Mesenchymal stem cell (in vitro differentiated cells and primary cell): ENCODE data around the gene MARCHF3.
A peak's percentile ranks its signal among the peaks of the same experiment; 100 is the strongest.

Experiments
- DNase-seq: peaks from one replicate; pipeline ENCODE4 v3.0.0-alpha.2; 2013
- H2AFZ ChIP-seq: one replicate; pipeline ENCODE4 v1.6.1; 2013; ENCODE audit warnings: low read depth, mild to moderate bottlenecking, control low read depth, inconsistent platforms, low read length, moderate library complexity
- H2AK5ac ChIP-seq: 2 replicates; pipeline ENCODE4 v1.6.1; 2013; ENCODE audit warnings: low read length, moderate library complexity, mild to moderate bottlenecking, inconsistent platforms; ENCODE audit not compliant: severe bottlenecking
- H2BK120ac ChIP-seq: one replicate; pipeline ENCODE4 v1.6.1; 2013; ENCODE audit warnings: low read depth, mild to moderate bottlenecking, inconsistent platforms, low read length, moderate library complexity
- H2BK12ac ChIP-seq, 2 experiments: one replicate each; pipeline ENCODE4 v1.6.1; 2013; ENCODE audit warnings: inconsistent platforms in 2 of 2, low read length in 2 of 2, mild to moderate bottlenecking in 2 of 2, moderate library complexity in 2 of 2, control low read depth in 1 of 2
- H2BK15ac ChIP-seq: one replicate; pipeline ENCODE4 v1.6.1; 2013; ENCODE audit warnings: mild to moderate bottlenecking, low read depth, inconsistent platforms; ENCODE audit not compliant: poor library complexity, severe bottlenecking
- H2BK5ac ChIP-seq: 2 replicates; pipeline ENCODE4 v1.6.1; 2013; ENCODE audit warnings: low read depth, mild to moderate bottlenecking, low read length, control low read depth, inconsistent platforms; ENCODE audit not compliant: poor library complexity, severe bottlenecking
- H3K14ac ChIP-seq, 2 experiments: one replicate each; pipeline ENCODE4 v1.6.1; 2013; ENCODE audit warnings: inconsistent platforms in 2 of 2, low read length in 2 of 2, control low read depth in 1 of 2, mild to moderate bottlenecking in 1 of 2, moderate library complexity in 1 of 2
- H3K18ac ChIP-seq, 2 experiments: one replicate each; pipeline ENCODE4 v1.6.1; 2013; ENCODE audit warnings: inconsistent platforms in 2 of 2, low read length in 2 of 2, control low read depth in 1 of 2, low read depth in 1 of 2, mild to moderate bottlenecking in 1 of 2
- H3K23ac ChIP-seq, 2 experiments: one replicate each; pipeline ENCODE4 v1.6.1; 2013; ENCODE audit warnings: inconsistent platforms in 2 of 2, low read length in 2 of 2, mild to moderate bottlenecking in 2 of 2, moderate library complexity in 2 of 2, control low read depth in 1 of 2
- H3K27ac ChIP-seq: 2 replicates; pipeline ENCODE4 v1.5.1; 2013; ENCODE audit warnings: mild to moderate bottlenecking, moderate library complexity, low read length, control low read depth, inconsistent platforms; ENCODE audit not compliant: poor library complexity, severe bottlenecking
- H3K27me3 ChIP-seq, 2 experiments: 2 replicates each; pipeline versions ENCODE4 v1.6.1 to v1.7.0; 2013; ENCODE audit warnings: low read length in 2 of 2, mild to moderate bottlenecking in 2 of 2, moderate library complexity in 2 of 2, control low read depth in 1 of 2, inconsistent platforms in 1 of 2; ENCODE audit not compliant: control insufficient read depth in 1 of 2, insufficient read depth in 1 of 2
- H3K36me3 ChIP-seq, 2 experiments: 2 replicates each; pipeline versions ENCODE4 v1.6.1 to v1.7.0; 2013; ENCODE audit warnings: low read length in 2 of 2, control low read depth in 1 of 2, inconsistent platforms in 1 of 2, low read depth in 1 of 2, mild to moderate bottlenecking in 1 of 2; ENCODE audit not compliant: insufficient read depth in 2 of 2, control insufficient read depth in 1 of 2
- H3K4ac ChIP-seq, 2 experiments: one replicate each; pipeline ENCODE4 v1.6.1; 2013; ENCODE audit warnings: inconsistent platforms in 2 of 2, low read length in 2 of 2, mild to moderate bottlenecking in 2 of 2, moderate library complexity in 2 of 2, control low read depth in 1 of 2, low read depth in 1 of 2
- H3K4me1 ChIP-seq: 2 replicates; pipeline ENCODE4 v1.6.1; 2013; ENCODE audit warnings: low read depth, low read length, control low read depth; ENCODE audit not compliant: control insufficient read depth, insufficient read depth
- H3K4me2 ChIP-seq: 2 replicates; pipeline ENCODE4 v1.6.1; 2013; ENCODE audit warnings: low read length, mild to moderate bottlenecking, inconsistent platforms; ENCODE audit not compliant: poor library complexity, severe bottlenecking
- H3K4me3 ChIP-seq, 2 experiments: 2 replicates each; pipeline versions ENCODE4 v1.5.1 to v1.7.0; 2013; ENCODE audit warnings: low read length in 2 of 2, mild to moderate bottlenecking in 2 of 2, control low read depth in 1 of 2, low read depth in 1 of 2; ENCODE audit not compliant: insufficient read depth in 1 of 2
- H3K79me1 ChIP-seq: replicated peaks from 2 replicates; pipeline ENCODE4 v1.6.1; 2013; ENCODE audit warnings: mild to moderate bottlenecking, control low read depth, low read length, inconsistent platforms; ENCODE audit not compliant: poor library complexity, severe bottlenecking
- H3K9ac ChIP-seq: 2 replicates; pipeline ENCODE4 v1.7.0; 2013; ENCODE audit warnings: mild to moderate bottlenecking, low read length, moderate library complexity
- H3K9me3 ChIP-seq: 2 replicates; pipeline ENCODE4 v1.7.0; 2013; ENCODE audit warnings: mild to moderate bottlenecking, low read length; ENCODE audit not compliant: control insufficient read depth
- H4K8ac ChIP-seq: one replicate; pipeline ENCODE4 v1.6.1; 2013; ENCODE audit warnings: inconsistent platforms, mild to moderate bottlenecking, low read length, moderate library complexity
- H4K91ac ChIP-seq: one replicate; pipeline ENCODE4 v1.6.1; 2013; ENCODE audit warnings: mild to moderate bottlenecking, low read length, inconsistent platforms
- WGBS: methylation state at CpG from one replicate; pipeline ENCODE4 v1.1.7; 2013; ENCODE audit warnings: mixed read lengths; 5-methylcytosine and 5-hydroxymethylcytosine counted together

Gene MARCHF3

GRCh38 chr5:126937771-126938170, 92.6 kb downstream of the MARCHF3 start:
- peaks cover 4% of the 10 kb centered on the region for H3K79me1 ChIP-seq
- H3K27ac ChIP-seq = no peak overlapping the region
- H3K4me1 ChIP-seq = peaks cover 2% of the 10 kb centered on the region
- no peak overlapping the region for H4K91ac ChIP-seq
- H2AK5ac ChIP-seq = no peak overlapping the region
- H3K4me2 ChIP-seq = no peak overlapping the region
- H3K23ac ChIP-seq = no peak overlapping the region
- WGBS = no CpG with 5 or more reads among the region's 2 CpGs
- no peak overlapping the region for H4K8ac ChIP-seq
- no peak overlapping the region for H3K4ac ChIP-seq
- H3K36me3 ChIP-seq = no peaks in the 10 kb centered on the region
- no peak overlapping the region for H2BK12ac ChIP-seq
- no peak overlapping the region for H2BK15ac ChIP-seq
- H2BK120ac ChIP-seq = no peak overlapping the region
- H3K4me3 ChIP-seq = no peak overlapping the region
- H3K14ac ChIP-seq = no peak overlapping the region
- no peak overlapping the region for H3K18ac ChIP-seq
- no peak overlapping the region for H3K9ac ChIP-seq
- no peak overlapping the region for H2AFZ ChIP-seq
- H2BK5ac ChIP-seq = no peak overlapping the region
- no peaks in the 10 kb centered on the region for H3K9me3 ChIP-seq
- no peak for DNase-seq
- H3K27me3 ChIP-seq = no peaks in the 10 kb centered on the region

DNA sequence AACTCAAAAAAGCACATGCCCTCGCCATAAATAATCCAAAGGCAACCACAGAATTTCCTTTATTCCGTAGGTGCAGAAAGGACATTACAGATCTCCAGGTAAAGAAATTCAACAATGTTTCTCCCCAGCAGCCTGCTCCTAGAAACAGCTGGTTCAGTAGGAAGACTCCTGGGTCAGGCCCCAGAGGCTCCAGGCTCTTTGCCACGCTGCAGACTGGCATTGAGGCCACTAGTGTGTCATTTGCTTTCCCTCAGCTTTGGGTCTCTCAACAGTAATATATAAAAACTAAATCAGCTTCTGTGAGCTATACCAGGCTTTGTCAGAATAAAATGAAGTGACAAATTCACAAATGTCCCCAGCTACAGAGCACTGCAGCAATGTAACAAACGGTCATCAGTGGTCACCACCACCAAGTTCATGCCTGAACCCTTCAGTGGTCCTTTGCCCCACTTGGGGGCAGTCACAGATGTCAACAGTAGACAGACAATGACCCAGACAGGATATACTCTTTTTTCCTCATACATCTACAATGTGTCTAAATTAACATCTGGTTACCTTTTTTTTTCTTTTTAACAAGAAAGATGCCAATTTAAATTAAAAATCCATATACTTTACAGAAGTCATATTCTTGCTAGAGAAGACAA, 93.5 kb downstream of the MARCHF3 start:
- Histone ChIP-seq H3K9me3 (no peaks in the 10 kb centered on the region), H3K27me3 (no peaks in the 10 kb centered on the region), H2BK15ac (no peak overlapping the region), H3K9ac (no peak overlapping the region), H3K79me1 (peaks cover 4% of the 10 kb centered on the region), H2AFZ (peak overlapping the region; percentile 42), H2BK5ac (no peak overlapping the region), H3K27ac (no peak overlapping the region), H3K36me3 (no peaks in the 10 kb centered on the region), H3K14ac (no peak overlapping the region), H4K8ac (peak overlapping the region; percentile 69), H2AK5ac (no peak overlapping the region), H2BK12ac (no peak overlapping the region), H3K18ac (peak overlapping the region in 1 of 2 experiments; percentile 43), H3K23ac (no peak overlapping the region), H4K91ac (no peak overlapping the region), H3K4ac (no peak overlapping the region), H2BK120ac (no peak overlapping the region), H3K4me2 (no peak overlapping the region), H3K4me3 (no peak overlapping the region), H3K4me1 (peaks cover 2% of the 10 kb centered on the region)
- WGBS = 97% methylated on average over 4 of the region's 4 CpGs
- DNase-seq = no peak

DNA sequence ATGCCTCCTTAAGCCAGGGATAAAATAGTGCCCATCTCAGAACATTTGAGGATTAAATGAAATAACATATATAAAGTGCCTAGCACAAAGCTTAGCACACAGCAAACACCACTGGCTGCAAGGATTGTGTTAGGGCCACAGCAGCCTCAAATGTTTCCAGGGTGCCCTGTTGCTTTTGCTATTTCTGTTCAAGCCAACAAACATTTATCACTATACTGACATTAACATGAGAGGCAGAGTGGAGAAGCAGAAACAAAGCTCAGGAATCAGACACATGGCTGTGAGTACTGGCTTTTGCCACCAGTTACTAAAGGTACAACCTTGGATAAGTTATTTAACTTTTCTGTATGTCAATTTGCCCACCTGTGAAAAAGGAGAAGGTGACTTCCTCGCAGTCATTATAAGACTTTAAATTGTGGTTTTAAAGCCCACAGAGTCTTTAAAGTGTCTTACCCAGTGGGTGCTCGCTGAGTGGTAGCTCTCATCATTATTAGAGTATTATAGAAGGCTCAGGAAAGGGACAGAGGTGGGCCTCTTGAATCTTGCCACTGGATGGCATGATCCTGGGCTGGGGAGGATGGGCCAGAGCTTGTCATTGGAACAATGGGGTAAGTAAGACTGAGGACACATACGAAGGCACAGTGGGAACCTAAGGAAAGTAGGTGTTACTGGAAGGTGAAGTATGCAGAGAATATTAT, 98.2 kb downstream of the MARCHF3 start:
- Histone ChIP-seq H3K9me3 (no peaks in the 10 kb centered on the region), H2AFZ (no peak overlapping the region), H3K27ac (no peak overlapping the region), H3K18ac (no peak overlapping the region), H3K4me3 (no peak overlapping the region), H3K27me3 (no peaks in the 10 kb centered on the region), H2BK120ac (no peak overlapping the region), H3K14ac (no peak overlapping the region), H3K4me2 (no peak overlapping the region), H3K4ac (no peak overlapping the region), H2BK15ac (no peak overlapping the region), H3K9ac (no peak overlapping the region), H2AK5ac (no peak overlapping the region), H3K79me1 (peaks cover 6% of the 10 kb centered on the region), H4K91ac (no peak overlapping the region), H4K8ac (no peak overlapping the region), H3K36me3 (no peaks in the 10 kb centered on the region), H3K23ac (no peak overlapping the region), H3K4me1 (peaks cover 2% of the 10 kb centered on the region), H2BK5ac (no peak overlapping the region), H2BK12ac (no peak overlapping the region)
- 89% methylated on average over 2 of the region's 3 CpGs for WGBS
- no peak for DNase-seq

DNA sequence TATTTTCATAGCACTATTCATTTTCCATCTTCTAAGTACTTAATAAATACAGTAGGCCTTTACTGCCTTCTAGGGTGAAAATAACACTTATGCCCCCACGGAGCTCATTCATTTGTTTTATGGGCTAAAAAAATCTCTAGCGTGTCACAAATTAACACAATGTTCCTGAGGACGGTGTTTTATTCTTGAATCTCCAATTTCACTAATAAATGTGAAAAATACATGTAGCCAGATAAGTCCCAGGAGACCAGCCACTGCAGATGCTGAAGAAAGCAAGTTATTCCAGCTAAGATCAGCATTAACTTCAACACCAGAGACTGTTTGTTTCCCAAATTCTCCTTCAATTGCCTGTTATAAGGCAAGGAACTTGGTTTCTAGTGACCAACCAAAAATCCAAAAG, 102.3 kb downstream of the MARCHF3 start:
- Histone ChIP-seq H3K9me3 (no peaks in the 10 kb centered on the region), H3K36me3 (no peaks in the 10 kb centered on the region), H4K91ac (no peak overlapping the region), H3K4me2 (no peak overlapping the region), H3K27me3 (no peaks in the 10 kb centered on the region), H3K18ac (no peak overlapping the region), H3K9ac (no peak overlapping the region), H2BK15ac (no peak overlapping the region), H3K79me1 (peaks cover 3% of the 10 kb centered on the region), H3K23ac (no peak overlapping the region), H4K8ac (no peak overlapping the region), H2AFZ (no peak overlapping the region), H2BK120ac (no peak overlapping the region), H3K4me3 (no peak overlapping the region), H3K4me1 (peaks cover 2% of the 10 kb centered on the region), H3K27ac (no peak overlapping the region), H3K4ac (no peak overlapping the region), H3K14ac (no peak overlapping the region), H2BK5ac (no peak overlapping the region), H2AK5ac (no peak overlapping the region), H2BK12ac (no peak overlapping the region)
- no peak for DNase-seq
- 92% methylated on average over 3 of the region's 3 CpGs for WGBS
